BJ (cell line): ENCODE data around the gene HSDL2. TPM values are rescaled to one million over a fixed set of nuclear protein-coding genes. Genes with fewer than 3 reads are reported as not detected.

Experiments used
- CTCF ChIA-PET: fragments of 350-600 bp; formaldehyde crosslinking; extraction: SDS; loops from one replicate; lab custom pipeline; 2021; ENCODE audit warnings: antibody characterized with exemption, inconsistent platforms; lab: Yijun Ruan, JAX
- POLR2A ChIA-PET: fragments of 300-600 bp; sonication (Branson Sonifier 250); formaldehyde crosslinking; extraction: SDS; loops from one replicate; lab custom pipeline; 2021; ENCODE audit warnings: antibody characterized with exemption; lab: Charles Lee
- DNase-seq: peaks from one replicate; pipeline ENCODE4 v3.0.0-alpha.2; 2011; ENCODE audit warnings: low read depth
- H3K27me3 ChIP-seq: 2 replicates; pipeline ENCODE4 v1.6.0; 2011; ENCODE audit warnings: low read length; ENCODE audit not compliant: control insufficient read depth, insufficient read depth
- H3K36me3 ChIP-seq: 2 replicates; pipeline ENCODE4 v1.5.1; 2011; ENCODE audit warnings: low read length; ENCODE audit not compliant: control insufficient read depth, insufficient read depth
- H3K4me3 ChIP-seq: 2 replicates; pipeline ENCODE4 v1.5.1; 2011; ENCODE audit warnings: low read depth, mild to moderate bottlenecking, control low read depth, low read length
- polyA plus RNA-seq: library from polyadenylated mRNA; depleted of rRNA; stranded (reverse); fragments of >200 nt; gene quantifications from 2 replicates; pipeline ENCODE4 v1.2.3, GENCODE V29; 2011
- TF ChIP-seq, protein P1 (sequence below): IDR thresholded peaks from 2 replicates; pipeline ENCODE4 v1.5.1; 2011; ENCODE audit warnings: low read depth, mild to moderate bottlenecking, control low read depth, inconsistent platforms, low read length, moderate library complexity; ENCODE audit not compliant: insufficient read depth

The HSDL2 gene
- polyA plus RNA-seq, 1 experiment: 15.2 TPM

DNA sequence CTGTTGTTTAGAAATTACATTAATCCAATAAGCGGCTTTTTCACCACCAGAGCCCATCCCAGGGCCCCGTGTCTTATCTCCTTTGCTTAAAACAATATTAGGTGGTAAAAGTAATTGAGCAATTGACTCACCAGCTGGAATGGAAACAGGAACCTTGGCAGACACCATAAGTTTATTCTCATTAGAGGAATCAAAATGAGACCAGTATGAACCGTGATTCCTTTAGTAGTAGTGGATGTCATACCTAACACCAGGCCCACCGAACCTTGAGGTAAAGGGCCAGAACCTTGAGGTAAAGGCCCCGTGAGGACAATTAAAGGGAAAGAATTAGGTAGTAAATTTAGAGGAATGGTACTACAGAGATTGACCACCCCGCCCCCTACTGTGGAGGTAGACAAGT, 16.5 kb downstream of the HSDL2 start:
- POLR2A ChIA-PET: no interaction called here
- Histone ChIP-seq H3K4me3 (no peak overlapping the region), H3K27me3 (no peaks in the 10 kb centered on the region), H3K36me3 (no peaks in the 10 kb centered on the region)
- CTCF ChIA-PET: interaction anchor here (1.4 kb wide), 1 partner anchor 18 kb away, joined by 3 read pairs; no protein-coding TSS in a partner anchor
- TF ChIP-seq, protein P1, sequence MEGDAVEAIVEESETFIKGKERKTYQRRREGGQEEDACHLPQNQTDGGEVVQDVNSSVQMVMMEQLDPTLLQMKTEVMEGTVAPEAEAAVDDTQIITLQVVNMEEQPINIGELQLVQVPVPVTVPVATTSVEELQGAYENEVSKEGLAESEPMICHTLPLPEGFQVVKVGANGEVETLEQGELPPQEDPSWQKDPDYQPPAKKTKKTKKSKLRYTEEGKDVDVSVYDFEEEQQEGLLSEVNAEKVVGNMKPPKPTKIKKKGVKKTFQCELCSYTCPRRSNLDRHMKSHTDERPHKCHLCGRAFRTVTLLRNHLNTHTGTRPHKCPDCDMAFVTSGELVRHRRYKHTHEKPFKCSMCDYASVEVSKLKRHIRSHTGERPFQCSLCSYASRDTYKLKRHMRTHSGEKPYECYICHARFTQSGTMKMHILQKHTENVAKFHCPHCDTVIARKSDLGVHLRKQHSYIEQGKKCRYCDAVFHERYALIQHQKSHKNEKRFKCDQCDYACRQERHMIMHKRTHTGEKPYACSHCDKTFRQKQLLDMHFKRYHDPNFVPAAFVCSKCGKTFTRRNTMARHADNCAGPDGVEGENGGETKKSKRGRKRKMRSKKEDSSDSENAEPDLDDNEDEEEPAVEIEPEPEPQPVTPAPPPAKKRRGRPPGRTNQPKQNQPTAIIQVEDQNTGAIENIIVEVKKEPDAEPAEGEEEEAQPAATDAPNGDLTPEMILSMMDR: no peak
- DNase-seq: no peak

DNA sequence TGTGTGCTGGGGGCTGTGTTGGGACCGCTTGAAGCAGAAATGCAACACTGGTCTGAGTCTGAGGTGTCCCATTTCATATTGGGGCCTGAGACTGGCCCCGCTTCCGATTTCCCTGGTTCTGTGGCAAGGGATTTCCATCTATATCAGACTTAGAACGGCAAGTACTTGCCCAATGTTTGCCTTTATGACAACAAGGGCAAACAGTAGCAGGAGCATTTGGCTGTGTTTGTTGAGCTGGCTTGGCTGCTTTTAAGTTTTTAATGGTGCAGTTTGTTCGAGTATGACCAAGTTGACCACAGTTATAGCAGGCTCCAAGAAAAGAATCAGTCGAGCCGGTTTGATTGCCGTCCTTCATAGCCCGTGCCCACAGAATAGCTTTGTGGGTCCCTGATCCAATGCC, 17.0 kb downstream of the HSDL2 start:
- ChIA-PET POLR2A (no interaction called here), CTCF (interaction anchor here (1.4 kb wide), 1 partner anchor 18 kb away, joined by 3 read pairs; no protein-coding TSS in a partner anchor)
- Histone ChIP-seq H3K27me3 (no peaks in the 10 kb centered on the region), H3K36me3 (no peaks in the 10 kb centered on the region), H3K4me3 (no peak overlapping the region)
- no peak for DNase-seq
- TF ChIP-seq, protein P1: no peak

DNA sequence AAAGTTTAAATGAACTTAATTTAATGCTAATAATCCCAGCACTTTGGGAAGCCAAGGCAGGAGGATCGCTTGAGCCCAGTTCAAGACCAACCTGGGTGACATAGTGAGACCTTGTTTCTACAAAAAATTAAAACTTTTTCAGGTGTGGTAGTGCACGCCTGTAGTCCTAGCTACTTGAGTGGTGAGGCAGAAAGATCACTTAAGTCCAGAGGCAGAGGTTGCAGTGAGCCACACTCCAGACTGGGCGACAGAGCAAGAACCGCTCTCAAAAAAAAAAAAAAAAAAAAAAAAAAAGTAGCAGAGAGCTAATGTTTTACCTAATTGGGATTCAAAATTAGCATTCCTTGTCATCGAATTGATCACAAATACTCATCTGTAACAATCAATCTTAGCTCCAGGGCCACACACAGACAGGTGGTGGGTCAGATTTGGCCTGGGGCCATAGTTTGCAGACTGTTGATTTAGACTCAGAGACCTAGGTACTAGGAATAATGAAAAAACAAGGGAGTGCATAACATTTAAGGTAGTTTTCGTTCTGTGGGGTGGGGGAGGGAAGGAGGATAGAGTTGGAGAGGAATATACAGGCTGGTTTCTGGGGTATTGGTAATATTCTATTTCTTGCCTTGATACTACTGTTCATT, 21.4 kb downstream of the HSDL2 start:
- TF ChIP-seq, protein P1: no peak
- H3K36me3 ChIP-seq: no peaks in the 10 kb centered on the region
- no peaks in the 10 kb centered on the region for H3K27me3 ChIP-seq
- ChIA-PET POLR2A (no interaction called here), CTCF (interaction anchor here (0.6 kb wide), 1 partner anchor 41 kb away, joined by 3 read pairs; no protein-coding TSS in a partner anchor)
- no peak for DNase-seq
- no peak overlapping the region for H3K4me3 ChIP-seq

DNA sequence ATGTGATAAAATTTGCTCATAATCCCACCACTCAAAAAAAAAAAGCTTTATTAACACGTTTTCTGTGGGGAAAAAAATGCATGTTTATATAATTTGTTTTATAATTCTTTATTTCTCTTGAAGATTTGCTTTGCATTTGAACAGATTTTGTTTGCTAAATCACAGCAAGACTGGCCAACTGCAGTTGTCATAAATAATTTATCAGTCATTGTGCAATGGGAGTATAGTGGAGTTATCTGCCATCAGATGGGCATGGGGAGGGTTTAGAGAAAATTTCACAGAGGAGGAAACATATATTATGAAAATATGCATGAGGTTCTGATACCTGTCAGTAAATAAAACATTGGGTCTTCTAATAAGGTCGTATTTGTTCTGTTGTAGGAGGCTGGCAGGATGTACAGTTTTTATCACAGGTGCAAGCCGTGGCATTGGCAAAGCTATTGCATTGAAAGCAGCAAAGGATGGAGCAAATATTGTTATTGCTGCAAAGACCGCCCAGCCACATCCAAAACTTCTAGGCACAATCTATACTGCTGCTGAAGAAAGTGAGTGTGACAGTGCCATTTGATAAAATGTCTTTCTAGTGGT, 23.8 kb downstream of the HSDL2 start:
- no peak for DNase-seq
- Histone ChIP-seq H3K36me3 (0 out of 2 replicates have a peak, but pooled peaks cover 2% of the 10 kb centered on the region), H3K4me3 (no peak overlapping the region), H3K27me3 (no peaks in the 10 kb centered on the region)
- CTCF ChIA-PET: interaction anchor here (1.0 kb wide), 1 partner anchor 307 kb away, joined by 3 read pairs; no protein-coding TSS in a partner anchor
- POLR2A ChIA-PET: interaction anchor here (0.6 to 0.7 kb wide), 2 partner anchors 196 to 718 kb away, joined by 3 to 10 read pairs; no protein-coding TSS in a partner anchor
- TF ChIP-seq, protein P1: no peak

DNA sequence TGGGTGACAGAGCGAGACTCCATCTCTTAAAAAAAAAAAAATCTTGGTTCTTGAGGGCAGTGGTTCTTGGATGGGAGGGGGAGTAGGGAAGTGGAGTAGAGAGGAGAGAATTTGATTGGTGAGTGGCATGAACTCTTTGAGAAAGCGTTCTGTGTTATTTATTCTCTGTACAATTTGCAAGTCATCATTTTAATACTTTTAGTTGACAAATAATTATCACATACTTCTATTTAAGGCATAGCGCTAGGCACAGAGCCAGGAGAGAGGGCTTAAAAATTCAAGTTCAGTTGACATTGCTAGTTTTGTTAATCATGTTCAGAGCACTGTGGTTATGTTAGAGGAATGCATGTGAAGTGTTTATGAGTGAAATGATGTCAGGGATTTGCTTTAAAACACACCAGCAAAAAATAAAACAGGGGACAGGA, 24.6 kb downstream of the HSDL2 start:
- ChIA-PET POLR2A (no interaction called here), CTCF (no interaction called here)
- DNase-seq: no peak
- Histone ChIP-seq H3K27me3 (no peaks in the 10 kb centered on the region), H3K36me3 (0 out of 2 replicates have a peak, but pooled peaks cover 3% of the 10 kb centered on the region), H3K4me3 (no peak overlapping the region)
- TF ChIP-seq, protein P1: no peak
